Measurements from ENCODE around the gene ATG4C.

Gene ATG4C

DNA sequence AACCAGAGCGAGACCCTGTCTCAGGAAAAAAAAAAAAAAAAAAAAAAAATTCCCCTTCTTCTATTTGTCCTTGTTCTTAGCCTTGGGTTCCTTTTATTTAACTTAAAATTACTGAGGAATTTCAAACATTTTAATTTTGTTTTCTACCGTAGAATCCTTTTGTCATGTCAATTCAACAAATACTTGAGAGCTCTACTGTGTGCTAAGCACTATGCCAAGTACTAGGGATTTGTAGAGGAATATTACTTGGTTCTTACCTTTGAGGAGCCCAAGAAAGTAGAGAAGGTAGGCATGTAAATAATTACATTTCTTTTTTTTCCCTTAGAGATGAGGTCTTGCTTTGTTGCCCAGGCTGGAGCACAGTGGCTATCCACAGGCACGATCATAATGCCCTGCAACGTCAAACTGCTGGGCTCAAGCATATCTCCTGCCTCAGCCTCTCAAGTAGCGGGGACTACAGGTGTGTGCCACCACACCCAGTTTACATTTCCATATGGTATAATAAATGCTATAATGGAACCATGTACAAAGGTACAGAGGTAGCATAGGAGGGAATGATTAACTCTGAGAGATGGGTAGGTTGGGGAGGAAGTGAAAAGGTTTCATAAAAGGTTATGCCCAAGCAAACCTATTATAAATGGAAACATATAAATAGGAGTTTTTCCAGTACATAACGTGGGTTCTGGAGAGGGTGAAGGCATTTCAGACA lies 104.0 kb downstream of the ATG4C start:
- TF ChIP-seq, protein P1, sequence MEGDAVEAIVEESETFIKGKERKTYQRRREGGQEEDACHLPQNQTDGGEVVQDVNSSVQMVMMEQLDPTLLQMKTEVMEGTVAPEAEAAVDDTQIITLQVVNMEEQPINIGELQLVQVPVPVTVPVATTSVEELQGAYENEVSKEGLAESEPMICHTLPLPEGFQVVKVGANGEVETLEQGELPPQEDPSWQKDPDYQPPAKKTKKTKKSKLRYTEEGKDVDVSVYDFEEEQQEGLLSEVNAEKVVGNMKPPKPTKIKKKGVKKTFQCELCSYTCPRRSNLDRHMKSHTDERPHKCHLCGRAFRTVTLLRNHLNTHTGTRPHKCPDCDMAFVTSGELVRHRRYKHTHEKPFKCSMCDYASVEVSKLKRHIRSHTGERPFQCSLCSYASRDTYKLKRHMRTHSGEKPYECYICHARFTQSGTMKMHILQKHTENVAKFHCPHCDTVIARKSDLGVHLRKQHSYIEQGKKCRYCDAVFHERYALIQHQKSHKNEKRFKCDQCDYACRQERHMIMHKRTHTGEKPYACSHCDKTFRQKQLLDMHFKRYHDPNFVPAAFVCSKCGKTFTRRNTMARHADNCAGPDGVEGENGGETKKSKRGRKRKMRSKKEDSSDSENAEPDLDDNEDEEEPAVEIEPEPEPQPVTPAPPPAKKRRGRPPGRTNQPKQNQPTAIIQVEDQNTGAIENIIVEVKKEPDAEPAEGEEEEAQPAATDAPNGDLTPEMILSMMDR (conservative IDR thresholded peaks at IDR 0.05; ENCODE audit: low read length) = no peak
- no peak overlapping the region for H3K4me3 ChIP-seq (ENCODE audit: low read length)
- DNase-seq (ENCODE audit: low read depth) = no peak

DNA sequence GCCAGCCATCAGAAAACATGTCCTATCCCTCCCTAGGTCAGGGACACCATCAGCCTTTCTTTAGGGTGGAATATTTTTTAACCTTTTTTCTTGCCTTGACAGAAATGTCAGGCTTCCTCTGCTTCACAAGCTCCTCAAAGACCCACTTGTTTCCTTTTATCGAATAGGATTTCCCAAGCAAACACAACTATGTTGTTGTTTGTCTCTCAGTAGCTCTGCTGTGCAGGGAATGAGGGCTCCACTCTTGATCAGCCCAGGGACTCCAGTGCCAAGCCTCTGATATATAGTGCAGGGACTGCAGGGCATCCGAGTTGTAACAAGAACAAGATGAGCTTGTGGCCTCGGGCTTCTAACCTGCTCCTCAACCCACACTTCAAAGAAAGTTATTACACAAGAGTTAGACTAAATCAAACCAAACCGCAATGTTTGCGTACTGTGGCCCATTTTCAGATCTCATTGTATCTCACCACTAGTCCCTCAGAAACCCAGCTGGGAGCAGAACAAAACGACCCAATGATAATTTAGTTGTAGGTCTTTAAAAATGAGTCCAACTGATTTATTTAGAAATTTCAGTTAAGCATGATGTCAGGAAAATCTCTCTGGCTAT lies 108.1 kb downstream of the ATG4C start:
- TF ChIP-seq, protein P1 (conservative IDR thresholded peaks at IDR 0.05; ENCODE audit: low read length) = no peak
- H3K4me3 ChIP-seq (ENCODE audit: low read length) = no peak overlapping the region
- no peak for DNase-seq (ENCODE audit: low read depth)

DNA sequence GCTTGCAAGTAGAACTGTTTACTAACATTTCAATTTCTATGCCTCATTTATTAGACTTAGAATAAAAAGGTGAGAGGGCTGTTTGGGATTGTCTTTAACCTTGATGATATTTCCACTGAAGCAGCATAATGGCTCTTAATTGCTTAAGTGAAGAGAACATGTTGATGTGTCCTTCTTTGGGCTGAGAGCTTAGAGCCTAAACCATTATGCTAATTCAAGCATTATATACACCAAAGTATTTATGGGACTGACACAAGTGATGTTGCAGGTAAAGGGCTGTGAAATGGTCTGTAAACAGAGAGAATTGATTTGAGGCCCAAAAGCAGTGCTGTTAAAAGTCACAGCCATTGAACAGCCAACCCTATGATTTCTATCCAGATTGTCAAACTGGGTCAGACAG lies 113.9 kb downstream of the ATG4C start:
- DNase-seq (ENCODE audit: low read depth) = no peak
- H3K4me3 ChIP-seq (ENCODE audit: low read length) = no peak overlapping the region
- TF ChIP-seq, protein P1 (conservative IDR thresholded peaks at IDR 0.05; ENCODE audit: low read length) = no peak

DNA sequence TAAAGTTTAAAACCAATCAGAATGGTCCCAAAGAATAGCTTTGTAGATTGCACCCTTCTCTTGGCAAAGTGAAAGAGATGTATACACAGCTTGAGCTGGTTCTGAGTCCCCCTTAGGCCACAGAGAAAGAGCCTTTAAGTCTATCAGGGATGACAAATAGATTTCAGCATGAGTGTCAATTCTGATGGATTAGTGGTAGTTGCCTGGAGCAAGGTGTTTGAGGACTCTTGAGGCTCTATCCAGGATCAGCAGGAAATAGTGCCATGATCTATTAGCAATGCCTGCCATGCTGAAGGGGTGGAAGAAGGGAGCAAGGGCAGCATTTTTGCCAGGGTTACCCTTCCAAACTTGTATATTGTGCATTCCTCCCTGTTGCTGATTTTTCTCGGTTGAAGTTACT lies 116.6 kb downstream of the ATG4C start:
- H3K4me3 ChIP-seq (ENCODE audit: low read length) = no peak overlapping the region

DNA sequence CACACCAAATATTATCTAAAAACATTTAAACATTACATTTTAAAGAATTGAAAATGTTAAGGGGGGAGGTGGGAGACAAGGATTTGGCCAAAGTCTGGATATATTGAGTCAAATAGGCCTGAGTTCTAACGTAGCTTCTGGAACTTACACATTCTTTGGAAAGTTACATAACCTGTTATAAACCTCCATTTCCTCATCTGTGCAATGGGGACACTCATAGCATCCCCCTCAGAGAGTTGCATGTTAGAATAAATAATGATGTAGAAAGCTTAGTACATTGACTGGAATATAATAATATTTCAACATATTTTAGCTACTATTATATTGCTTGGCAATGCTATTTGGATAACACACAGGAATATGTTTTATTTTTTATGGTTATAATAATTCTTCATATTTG lies 117.7 kb downstream of the ATG4C start:
- TF ChIP-seq, protein P1 (conservative IDR thresholded peaks at IDR 0.05; ENCODE audit: low read length) = no peak
- no peak overlapping the region for H3K4me3 ChIP-seq (ENCODE audit: low read length)
- DNase-seq (ENCODE audit: low read depth) = no peak

More for the DNA sequence above, 116.6 kb downstream of the ATG4C start:
- TF ChIP-seq, protein P1 (conservative IDR thresholded peaks at IDR 0.05; ENCODE audit: low read length) = no peak
- DNase-seq (ENCODE audit: low read depth) = no peak

DNA sequence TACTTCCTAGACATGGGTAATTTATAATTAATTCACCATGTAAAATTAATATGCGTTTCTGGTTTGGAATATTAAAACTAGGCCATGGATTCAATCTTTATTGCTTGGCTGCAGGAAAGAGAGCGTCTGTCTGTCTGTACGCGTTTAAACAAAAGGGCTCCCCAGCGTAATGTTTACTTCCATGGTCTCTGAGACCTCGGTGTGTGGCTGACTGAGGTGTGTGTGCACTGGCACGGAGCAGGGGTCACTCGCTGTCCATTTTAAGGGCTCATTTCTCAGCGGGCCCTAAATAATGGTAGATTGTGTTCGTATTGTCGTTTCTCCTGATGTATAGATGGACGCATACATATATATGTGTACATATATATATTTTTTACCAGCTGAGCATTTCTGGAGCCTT lies 119.6 kb downstream of the ATG4C start:
- no peak for DNase-seq (ENCODE audit: low read depth)
- H3K4me3 ChIP-seq (ENCODE audit: low read length) = no peak overlapping the region
- TF ChIP-seq, protein P1 (conservative IDR thresholded peaks at IDR 0.05; ENCODE audit: low read length) = no peak
